ENCODE data around the gene ST3GAL4. TPM values are rescaled to one million over a fixed set of nuclear protein-coding genes. Genes with fewer than 3 reads are reported as not detected.

The ST3GAL4 gene
- total RNA-seq, 1 donor from 2014 or later: 73.1 TPM

GRCh38 chr11:126430581-126431335 is 75.3 kb downstream of the ST3GAL4 start:
- Mint-ChIP-seq H3K27ac (ENCODE audit: unreplicated experiment) (peak overlapping the region; percentile 82), H3K9me3 (ENCODE audit: unreplicated experiment) (no peaks in the 10 kb centered on the region), H3K4me1 (ENCODE audit: unreplicated experiment) (peaks cover 54% of the 10 kb centered on the region), H3K4me3 (ENCODE audit: unreplicated experiment) (no peak overlapping the region), H3K36me3 (ENCODE audit: unreplicated experiment) (no peaks in the 10 kb centered on the region), H3K27me3 (ENCODE audit: unreplicated experiment) (no peaks in the 10 kb centered on the region)
- no peak for TF ChIP-seq CTCF (IDR thresholded peaks at IDR 0.05)
- DNase-seq (ENCODE audit: extremely low spot score, unreplicated experiment): no peak

GRCh38 chr11:126431401-126432064 is 76.0 kb downstream of the ST3GAL4 start:
- H3K9me3 Mint-ChIP-seq (ENCODE audit: unreplicated experiment): no peaks in the 10 kb centered on the region
- no peak for DNase-seq (ENCODE audit: extremely low spot score, unreplicated experiment)
- no peaks in the 10 kb centered on the region for H3K27me3 Mint-ChIP-seq (ENCODE audit: unreplicated experiment)
- H3K27ac Mint-ChIP-seq (ENCODE audit: unreplicated experiment): peak overlapping the region; percentile 82
- H3K36me3 Mint-ChIP-seq (ENCODE audit: unreplicated experiment): no peaks in the 10 kb centered on the region
- H3K4me3 Mint-ChIP-seq (ENCODE audit: unreplicated experiment): no peak overlapping the region
- H3K4me1 Mint-ChIP-seq (ENCODE audit: unreplicated experiment): peaks cover 49% of the 10 kb centered on the region
- no peak for TF ChIP-seq CTCF (IDR thresholded peaks at IDR 0.05)

- Mint-ChIP-seq H3K4me1 (ENCODE audit: unreplicated experiment) (peaks cover 43% of the 10 kb centered on the region), H3K36me3 (ENCODE audit: unreplicated experiment) (no peaks in the 10 kb centered on the region), H3K27ac (ENCODE audit: unreplicated experiment) (peak overlapping the region; percentile 82), H3K9me3 (ENCODE audit: unreplicated experiment) (no peaks in the 10 kb centered on the region), H3K4me3 (ENCODE audit: unreplicated experiment) (no peak overlapping the region), H3K27me3 (ENCODE audit: unreplicated experiment) (no peaks in the 10 kb centered on the region)
- no peak for DNase-seq (ENCODE audit: extremely low spot score, unreplicated experiment)
- no peak for TF ChIP-seq CTCF (IDR thresholded peaks at IDR 0.05)
Observed at GRCh38 chr11:126432065-126432461, 76.6 kb downstream of the ST3GAL4 start.

- DNase-seq (ENCODE audit: extremely low spot score, unreplicated experiment): no peak
- peak overlapping the region; percentile 82 for H3K27ac Mint-ChIP-seq (ENCODE audit: unreplicated experiment)
- H3K4me1 Mint-ChIP-seq (ENCODE audit: unreplicated experiment): peaks cover 39% of the 10 kb centered on the region
- H3K36me3 Mint-ChIP-seq (ENCODE audit: unreplicated experiment): no peaks in the 10 kb centered on the region
- no peak overlapping the region for H3K4me3 Mint-ChIP-seq (ENCODE audit: unreplicated experiment)
- no peak for TF ChIP-seq CTCF (IDR thresholded peaks at IDR 0.05)
- no peaks in the 10 kb centered on the region for H3K27me3 Mint-ChIP-seq (ENCODE audit: unreplicated experiment)
- H3K9me3 Mint-ChIP-seq (ENCODE audit: unreplicated experiment): no peaks in the 10 kb centered on the region
Observed at GRCh38 chr11:126432525-126432924, 77.0 kb downstream of the ST3GAL4 start.

GRCh38 chr11:126433244-126433846 is 77.9 kb downstream of the ST3GAL4 start:
- no peak for DNase-seq (ENCODE audit: extremely low spot score, unreplicated experiment)
- H3K4me1 Mint-ChIP-seq (ENCODE audit: unreplicated experiment): peaks cover 38% of the 10 kb centered on the region

More at GRCh38 chr11:126433244-126433846, 77.9 kb downstream of the ST3GAL4 start:
- Mint-ChIP-seq H3K27me3 (ENCODE audit: unreplicated experiment) (no peaks in the 10 kb centered on the region), H3K36me3 (ENCODE audit: unreplicated experiment) (no peaks in the 10 kb centered on the region), H3K9me3 (ENCODE audit: unreplicated experiment) (no peaks in the 10 kb centered on the region), H3K27ac (ENCODE audit: unreplicated experiment) (no peak overlapping the region), H3K4me3 (ENCODE audit: unreplicated experiment) (no peak overlapping the region)
- TF ChIP-seq CTCF (IDR thresholded peaks at IDR 0.05): no peak
